Pulmonary artery endothelial cell (primary cell): Measurements from ENCODE around the gene NXPH4. TPM values are rescaled to one million over a fixed set of nuclear protein-coding genes. Genes with fewer than 3 reads are reported as not detected.

Source experiments
- DNase-seq: peaks from one replicate; pipeline ENCODE4 v3.0.0-alpha.2; 2011; ENCODE audit warnings: low read depth, low spot score
- total RNA-seq: library from RNA; depleted of rRNA; stranded (reverse); fragments of >200 nt; gene quantifications from 2 replicates; pipeline ENCODE4 v1.2.3, GENCODE V29; 2014

NXPH4 gene
- total RNA-seq, 1 donor from 2014 or later: 0.13 TPM

- DNase-seq: no peak
Observed at GRCh38 chr12:57183939-57184725, 32.5 kb upstream of the NXPH4 start.

GRCh38 chr12:57185403-57185802, 31.2 kb upstream of the NXPH4 start:
- DNase-seq: no peak

- no peak for DNase-seq
Observed at GRCh38 chr12:57185906-57186508, 30.6 kb upstream of the NXPH4 start.

- DNase-seq: no peak
Observed at GRCh38 chr12:57187222-57188089, 29.1 kb upstream of the NXPH4 start.

- no peak for DNase-seq
Observed at GRCh38 chr12:57188090-57188425, 28.5 kb upstream of the NXPH4 start.

GRCh38 chr12:57190037-57190436, 26.6 kb upstream of the NXPH4 start:
- DNase-seq: no peak

GRCh38 chr12:57190821-57191220, 25.8 kb upstream of the NXPH4 start:
- DNase-seq: no peak

GRCh38 chr12:57191410-57191809, 25.2 kb upstream of the NXPH4 start:
- DNase-seq: no peak

GRCh38 chr12:57192920-57193319, 23.7 kb upstream of the NXPH4 start:
- DNase-seq: no peak

GRCh38 chr12:57193706-57194245, 22.8 kb upstream of the NXPH4 start:
- DNase-seq: no peak

GRCh38 chr12:57194253-57194652, 22.3 kb upstream of the NXPH4 start:
- no peak for DNase-seq

- DNase-seq: no peak
Observed at GRCh38 chr12:57195186-57195585, 21.4 kb upstream of the NXPH4 start.

- DNase-seq: no peak
Observed at GRCh38 chr12:57195611-57196371, 20.8 kb upstream of the NXPH4 start.

- no peak for DNase-seq
Observed at GRCh38 chr12:57196439-57196838, 20.2 kb upstream of the NXPH4 start.

GRCh38 chr12:57196956-57197355, 19.6 kb upstream of the NXPH4 start:
- DNase-seq: no peak

- no peak for DNase-seq
Observed at GRCh38 chr12:57198329-57198728, 18.3 kb upstream of the NXPH4 start.

GRCh38 chr12:57199191-57199590, 17.4 kb upstream of the NXPH4 start:
- no peak for DNase-seq

GRCh38 chr12:57200497-57200896, 16.1 kb upstream of the NXPH4 start:
- no peak for DNase-seq

GRCh38 chr12:57201219-57201618, 15.4 kb upstream of the NXPH4 start:
- no peak for DNase-seq

GRCh38 chr12:57201631-57202030, 15.0 kb upstream of the NXPH4 start:
- no peak for DNase-seq

GRCh38 chr12:57202321-57202720, 14.3 kb upstream of the NXPH4 start:
- no peak for DNase-seq
